Measurements from ENCODE around the gene UBA7. TPM values are rescaled to one million over a fixed set of nuclear protein-coding genes. Genes with fewer than 3 reads are reported as not detected.

The UBA7 gene
- total and polyA plus RNA-seq, 2 of the 8 experiments (the other 6 are each of a cell fraction or from before 2014, with no cell fraction given): 0.34 to 0.65 TPM

- TF ChIP-seq SIX5 (IDR thresholded peaks at IDR 0.05; ENCODE audit: low read depth, low read length) (no peak), JUN (IDR thresholded peaks at IDR 0.05; ENCODE audit: low read depth, low read length) (no peak), POLR2A (IDR thresholded peaks at IDR 0.05; ENCODE audit: control extremely low read depth in 1 of 2, low read depth in 2 of 2, low read length in 2 of 2) (no peak), E2F6 (IDR thresholded peaks at IDR 0.05) (no peak), ATF3 (IDR thresholded peaks at IDR 0.05; ENCODE audit: insufficient read depth, low read depth, low read length) (no peak), RBBP5 (IDR thresholded peaks at IDR 0.05; ENCODE audit: borderline replicate concordance, low read depth, low read length) (no peak)
Measured at GRCh38 chr3:49840388-49840787, 26.6 kb upstream of the UBA7 start (continued).
